ENCODE results near the gene CA14.
"Not testable (repeated sequence)": the region's sequence is repeated elsewhere in the genome, so short reads cannot be mapped to it uniquely, and the experiment has no call there.

CA14 gene

DNA sequence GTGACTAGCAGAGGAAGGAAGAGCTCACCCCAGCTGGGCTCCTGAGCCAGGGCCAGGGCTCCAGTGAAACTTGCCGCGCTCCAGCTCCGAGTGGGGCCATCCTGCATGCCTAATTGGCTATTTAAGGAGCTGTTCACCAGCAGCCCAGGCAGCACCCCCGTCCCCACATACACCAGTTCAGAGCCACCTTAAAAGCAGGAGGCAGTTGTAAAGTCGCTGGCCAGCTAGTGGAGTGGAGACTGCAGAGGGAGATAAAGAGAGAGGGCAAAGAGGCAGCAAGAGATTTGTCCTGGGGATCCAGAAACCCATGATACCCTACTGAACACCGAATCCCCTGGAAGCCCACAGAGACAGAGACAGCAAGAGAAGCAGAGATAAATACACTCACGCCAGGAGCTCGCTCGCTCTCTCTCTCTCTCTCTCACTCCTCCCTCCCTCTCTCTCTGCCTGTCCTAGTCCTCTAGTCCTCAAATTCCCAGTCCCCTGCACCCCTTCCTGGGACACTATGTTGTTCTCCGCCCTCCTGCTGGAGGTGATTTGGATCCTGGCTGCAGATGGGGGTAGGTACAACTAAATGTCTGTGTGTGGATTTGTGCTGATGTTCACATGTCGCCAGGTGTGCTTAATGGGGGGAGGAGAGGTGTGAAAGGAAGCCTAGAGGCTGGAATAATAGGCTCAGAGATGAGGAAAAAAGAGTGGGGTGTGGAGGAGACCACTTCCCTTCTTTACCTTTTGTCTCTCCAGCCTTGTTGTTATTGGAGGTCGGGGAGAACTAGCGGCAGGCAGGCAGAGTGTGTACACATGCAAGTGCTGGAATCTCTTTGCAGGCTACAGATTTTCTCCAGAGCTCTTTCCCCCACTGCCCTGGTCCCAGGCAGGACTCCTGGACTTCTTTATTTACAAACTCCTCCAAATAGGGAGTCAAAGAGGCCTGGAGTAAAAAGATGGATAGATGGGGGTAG, at the start of gene CA14:
CA14 (plus strand) TSS at position 151 of the 962 bp plus-strand sequence; CDS start at position 506, 355 bp downstream.
- DNase-seq, result no peak

GRCh38 chr1:150208460-150208859, 49.1 kb upstream of the CA14 start:
- DNase-seq, result not testable (repeated sequence)

DNA sequence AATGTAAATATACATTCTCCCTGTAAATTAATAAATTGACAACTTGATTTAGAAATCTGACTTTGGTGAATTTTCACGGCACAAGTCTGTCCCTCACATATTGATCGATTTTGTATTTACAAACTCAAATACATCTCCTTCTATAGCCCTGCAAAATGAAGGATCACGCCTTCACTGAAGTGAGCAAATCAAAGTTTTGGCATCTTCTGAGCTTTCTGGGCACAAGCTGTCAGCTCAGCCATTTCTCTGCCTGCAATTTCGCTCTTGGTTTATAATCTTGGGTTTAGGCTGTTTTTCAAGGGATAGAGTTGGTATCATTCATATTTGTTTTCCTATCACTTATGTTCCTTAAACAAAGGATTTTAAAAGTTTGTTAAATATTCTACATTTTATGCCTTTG, 47.5 kb upstream of the CA14 start:
- DNase-seq, result no peak

- DNase-seq, result no peak
Observed at GRCh38 chr1:150210706-150211105, 46.9 kb upstream of the CA14 start.

DNA sequence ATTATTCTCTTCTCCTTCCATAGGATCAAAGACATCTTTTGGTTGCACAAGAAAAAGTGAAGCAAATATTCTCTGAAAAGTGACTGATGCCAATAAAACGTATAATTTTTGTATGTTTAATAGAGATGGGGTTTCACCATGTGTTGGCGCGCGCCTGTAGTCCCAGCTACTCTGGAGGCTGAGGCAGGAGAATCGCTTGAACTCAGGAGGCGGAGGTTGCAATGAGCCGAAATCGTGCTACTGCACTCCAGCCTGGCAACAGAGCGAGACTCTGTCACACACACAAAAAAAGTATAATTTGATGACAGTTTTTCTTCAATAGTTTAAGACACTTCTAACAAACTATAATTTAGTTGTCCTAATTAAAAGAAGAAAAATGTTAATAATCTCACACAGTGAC, 45.5 kb upstream of the CA14 start:
- no peak for DNase-seq

GRCh38 chr1:150213170-150214098, 44.1 kb upstream of the CA14 start:
- peak; percentile 80 for DNase-seq

DNA sequence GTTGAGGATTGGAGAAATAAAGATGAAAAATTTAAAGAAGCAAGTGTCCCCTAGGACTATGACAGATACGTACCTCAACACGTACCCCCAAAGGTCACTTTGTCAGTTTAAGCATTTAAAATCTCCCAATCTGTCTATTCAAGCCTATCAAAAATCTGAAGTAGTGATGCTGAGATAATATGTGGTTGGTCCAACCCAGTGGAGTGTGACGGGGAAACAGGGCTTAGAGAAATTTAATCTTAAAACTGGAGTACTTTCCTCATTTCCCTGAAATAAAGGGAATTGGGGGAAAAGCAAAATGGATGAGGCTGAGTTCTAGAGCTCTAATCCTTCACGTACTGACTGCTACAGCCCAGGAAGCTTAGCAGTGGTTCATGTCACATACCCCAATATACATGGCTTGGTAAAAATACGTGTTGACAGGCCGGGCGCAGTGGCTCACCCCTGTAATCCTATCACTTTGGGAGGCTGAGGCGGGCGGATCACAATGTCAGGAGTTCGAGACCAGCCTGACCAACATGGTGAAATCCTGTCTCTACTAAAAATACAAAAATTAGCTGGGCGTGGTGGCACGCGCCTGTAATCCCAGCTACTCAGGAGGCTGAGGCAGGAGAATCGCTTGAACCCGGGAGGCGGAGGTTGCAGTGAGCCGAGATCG, 43.3 kb upstream of the CA14 start:
- DNase-seq, result not testable (repeated sequence)

DNA sequence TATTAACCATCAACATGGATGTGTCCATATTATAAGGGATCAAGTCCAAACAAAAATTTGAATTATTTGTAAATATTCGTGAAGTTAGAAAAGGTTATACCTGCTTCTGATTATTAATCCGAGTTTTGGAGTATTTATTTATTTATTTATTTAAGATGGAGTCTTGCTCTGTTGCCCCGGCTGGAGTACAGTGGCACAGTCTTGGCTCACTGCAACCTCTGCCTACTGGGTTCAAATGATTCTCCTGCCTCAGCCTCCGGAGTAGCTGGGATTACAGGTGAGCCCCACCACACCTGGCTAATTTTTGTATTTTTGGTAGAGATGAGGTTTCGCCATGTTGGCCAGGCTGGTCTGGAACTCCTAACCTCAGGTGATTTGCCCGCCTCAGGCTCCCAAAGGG, 41.7 kb upstream of the CA14 start:
- not testable (repeated sequence) for DNase-seq

DNA sequence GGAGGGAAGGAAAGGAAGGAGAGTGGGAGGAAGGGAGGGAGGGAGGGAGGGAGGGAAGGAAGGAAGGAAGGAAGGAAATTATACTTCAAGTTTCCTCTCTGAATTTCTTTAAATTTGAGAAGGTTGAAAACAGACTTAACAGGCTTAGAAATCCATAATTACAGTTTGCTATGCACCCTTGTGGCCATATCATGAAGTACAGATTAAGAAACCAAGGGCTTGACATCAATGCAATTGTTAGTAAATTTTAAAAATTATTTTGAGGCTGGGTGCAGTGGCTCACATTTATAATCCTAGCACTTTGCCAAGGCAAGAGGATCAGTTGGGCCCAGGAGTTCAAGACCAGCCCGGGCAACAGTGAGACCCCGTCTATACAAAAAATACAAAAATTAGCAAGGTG, 36.0 kb upstream of the CA14 start:
- no peak for DNase-seq

- DNase-seq, result no peak
Observed at GRCh38 chr1:150224983-150225382, 32.6 kb upstream of the CA14 start.

DNA sequence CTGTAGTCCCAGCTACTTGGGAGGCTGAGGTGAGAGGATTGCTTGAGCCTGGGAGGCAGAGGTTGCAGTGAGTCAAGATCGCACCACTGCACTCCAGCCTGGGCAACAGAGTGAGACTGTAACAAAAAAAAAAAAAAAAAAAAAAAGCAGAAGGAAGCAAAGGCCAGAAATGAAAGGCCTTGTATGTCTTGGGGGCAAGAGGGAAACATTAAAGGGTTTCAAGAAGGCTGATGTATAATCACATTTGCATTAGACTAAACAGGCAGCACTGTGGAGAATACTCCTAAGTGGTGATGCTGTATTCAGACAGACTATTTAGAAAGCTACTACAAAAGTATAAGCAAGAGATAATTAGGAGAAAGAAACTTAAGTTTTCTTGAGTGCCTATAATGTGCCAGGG, 32.0 kb upstream of the CA14 start:
- DNase-seq, result no peak

DNA sequence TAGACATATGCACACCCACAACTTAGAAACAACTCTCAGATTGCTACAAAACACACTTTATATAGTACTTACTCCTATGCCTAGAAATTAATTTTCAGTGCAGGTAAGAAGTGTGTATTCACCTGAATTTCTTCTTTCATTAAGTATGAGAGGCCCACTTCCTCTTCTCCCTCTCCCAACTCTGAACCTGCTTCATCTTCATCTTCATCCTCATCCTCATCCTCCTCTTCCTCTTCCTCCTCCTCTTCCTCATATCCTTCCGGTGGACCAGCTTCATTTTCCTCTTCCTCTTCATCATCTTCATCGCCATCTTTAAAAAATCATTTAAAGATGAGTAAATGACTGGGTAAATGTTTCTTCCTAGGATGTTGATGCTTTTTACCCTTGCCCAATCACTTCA, 31.1 kb upstream of the CA14 start:
- DNase-seq, result no peak

DNA sequence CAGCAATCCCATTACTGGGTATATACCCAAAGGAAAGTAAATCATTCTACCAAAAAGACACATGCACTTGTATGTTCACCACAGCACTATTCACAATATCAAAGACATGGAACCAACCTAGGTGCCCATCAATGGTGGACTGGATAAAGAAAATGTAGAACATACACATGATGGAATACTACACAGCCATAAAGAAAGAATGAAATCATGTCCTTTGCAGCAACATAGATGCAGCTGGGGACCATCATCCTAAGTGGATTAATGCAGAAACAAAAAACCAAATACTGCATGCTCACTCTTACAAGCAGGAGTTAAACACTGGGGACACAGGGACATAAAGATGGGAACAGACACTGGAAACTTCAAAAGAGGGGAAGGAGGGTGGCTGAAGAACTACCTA, 30.3 kb upstream of the CA14 start:
- no peak for DNase-seq

DNA sequence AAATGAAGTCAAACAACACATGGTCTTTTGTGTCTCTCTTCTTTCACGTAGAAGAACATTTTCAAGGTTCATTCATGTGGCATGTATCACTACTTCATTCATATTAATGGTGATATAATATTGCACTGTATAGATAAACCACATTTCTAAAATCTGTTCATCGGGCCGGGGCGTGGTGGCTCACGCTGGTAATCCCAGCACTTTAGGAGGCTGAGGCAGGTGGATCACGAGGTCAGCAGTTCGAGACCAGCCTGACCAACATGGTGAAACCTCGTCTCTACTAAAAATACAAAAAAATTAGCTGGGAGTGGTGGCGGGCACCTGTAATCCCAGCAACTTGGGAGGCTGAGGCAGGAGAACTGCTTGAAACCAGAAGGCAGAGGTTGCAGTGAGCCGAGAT, 29.3 kb upstream of the CA14 start:
- DNase-seq, result not testable (repeated sequence)

GRCh38 chr1:150232921-150233320, 24.7 kb upstream of the CA14 start:
- not testable (repeated sequence) for DNase-seq

GRCh38 chr1:150233359-150234308, 23.9 kb upstream of the CA14 start:
- no peak for DNase-seq

DNA sequence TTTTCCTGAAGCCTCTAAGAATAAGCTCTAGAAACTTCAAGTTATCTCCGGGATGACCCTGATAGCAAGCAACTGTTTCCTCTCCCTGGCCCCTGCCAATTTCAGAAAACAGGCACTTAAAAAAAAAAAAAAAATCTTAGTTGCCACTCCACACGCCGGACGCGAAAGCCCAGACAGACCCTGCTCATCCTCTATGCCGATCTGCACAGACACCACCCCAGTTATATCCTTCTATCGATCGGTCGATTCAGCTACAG, 23.3 kb upstream of the CA14 start:
- DNase-seq, result no peak

DNA sequence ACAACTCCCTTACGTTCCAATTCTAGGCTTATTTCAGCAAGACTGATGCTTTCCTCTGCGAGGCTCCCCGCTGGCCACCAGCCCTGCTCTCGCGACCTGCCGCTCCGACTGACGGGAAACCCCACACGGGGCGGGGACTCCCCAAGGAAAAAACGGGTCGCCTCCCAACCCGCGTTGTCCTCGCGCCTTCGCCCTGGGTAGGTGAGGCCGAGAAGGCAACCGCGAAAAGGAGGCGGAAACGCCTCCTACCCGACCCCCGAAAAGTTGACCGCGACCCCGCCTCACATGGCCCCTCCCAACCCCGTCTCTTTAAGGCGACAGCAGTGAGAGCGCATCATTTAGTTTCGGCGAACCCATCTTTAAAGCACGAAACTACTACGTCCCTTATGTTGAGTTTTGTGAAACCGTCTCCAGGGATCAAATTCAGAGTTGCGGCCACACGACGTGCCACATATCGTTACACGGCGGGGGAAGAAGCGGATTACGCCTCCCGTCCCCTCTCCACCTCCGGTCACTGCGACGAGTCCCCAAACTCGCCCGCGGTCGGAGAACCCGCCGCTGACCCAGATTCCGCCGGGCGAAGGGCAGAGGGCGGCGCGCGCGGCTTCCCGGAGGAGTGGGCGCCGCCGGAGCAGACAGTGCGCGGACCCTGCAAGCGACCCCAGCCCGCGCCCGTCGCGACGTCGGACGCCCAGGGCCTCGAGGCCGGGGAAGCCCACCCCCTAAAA, 22.8 kb upstream of the CA14 start:
- peak; percentile 33 for DNase-seq

DNA sequence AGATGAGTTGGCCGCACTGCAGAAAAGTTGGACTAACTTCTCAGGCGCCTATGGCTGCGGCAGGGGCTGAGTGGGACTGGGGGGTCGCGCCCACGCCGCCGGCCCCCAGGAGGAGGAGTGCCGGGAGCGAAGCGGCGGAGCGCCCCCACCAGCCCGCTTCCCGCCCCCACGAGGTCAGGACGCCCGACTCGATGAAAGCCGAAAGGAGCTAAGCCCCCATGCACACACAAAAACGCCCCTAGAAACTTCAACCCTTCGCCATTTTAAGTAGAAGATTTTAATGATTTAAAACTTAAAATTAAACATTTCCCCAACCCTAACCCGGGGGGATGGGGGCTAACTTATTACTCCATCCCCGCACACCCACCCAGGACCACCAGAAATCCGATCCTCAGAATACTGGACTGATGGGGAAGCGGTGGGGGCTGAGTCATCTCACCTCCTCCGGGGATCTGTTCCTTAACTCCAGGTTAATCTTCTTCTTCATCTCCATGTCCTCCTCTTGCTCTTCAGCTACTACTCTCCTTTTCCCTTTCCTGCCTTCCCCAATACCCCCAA, 22.2 kb upstream of the CA14 start:
- no peak for DNase-seq

DNA sequence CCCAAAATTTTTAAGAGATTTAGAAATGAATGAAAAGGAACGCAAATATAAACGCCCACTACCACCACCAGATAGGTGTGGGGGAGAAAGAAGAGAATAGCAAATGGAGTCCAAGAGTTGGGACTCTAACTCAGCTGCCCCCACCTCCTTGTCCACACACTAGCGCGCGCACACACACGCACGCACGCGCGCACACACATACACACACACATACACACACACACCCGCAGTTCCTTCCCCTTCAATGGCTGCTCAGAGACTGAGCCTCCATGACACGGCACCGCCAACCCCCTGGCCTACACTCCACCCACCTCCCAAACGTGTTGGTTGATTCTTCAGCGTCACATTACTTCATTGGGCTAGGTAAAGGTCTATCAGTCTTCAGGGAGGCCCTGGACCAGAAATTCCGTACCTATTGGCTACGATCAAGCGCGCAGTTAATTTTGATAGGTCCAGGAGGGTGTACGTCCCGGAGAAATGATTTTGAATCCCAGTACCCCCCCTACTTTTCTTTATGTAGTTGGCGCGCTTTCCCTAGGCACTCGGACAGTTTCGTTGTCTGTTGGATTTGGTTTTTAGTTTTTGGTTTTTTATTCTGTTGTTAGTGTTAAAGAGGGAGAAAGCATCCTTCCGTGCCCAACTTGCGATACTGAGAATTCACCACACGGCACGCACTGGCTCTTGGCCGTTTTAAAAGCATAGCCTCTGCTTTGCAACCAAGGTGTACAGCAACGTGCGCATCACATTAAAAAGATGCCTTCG, 21.5 kb upstream of the CA14 start, which contains the start of gene ANP32E:
ANP32E (minus strand) TSS at position 261 of the 762 bp plus-strand sequence. CDS start 326 bp downstream, outside the sequence.
- peak; percentile 99 for DNase-seq

Measured in NCI-H1048 (cell line).